Measurements from ENCODE around the gene GALNT9.

GALNT9 gene

GRCh38 chr12:132344181-132344580, 14.8 kb upstream of the GALNT9 start:
- DNase-seq (ENCODE audit: low spot score), result no peak

GRCh38 chr12:132343294-132344004, 14.1 kb upstream of the GALNT9 start:
- no peak for DNase-seq (ENCODE audit: low spot score)

GRCh38 chr12:132342251-132343227, 13.2 kb upstream of the GALNT9 start:
- DNase-seq (ENCODE audit: low spot score), result no peak

GRCh38 chr12:132341318-132342050, 12.1 kb upstream of the GALNT9 start:
- no peak for DNase-seq (ENCODE audit: low spot score)

GRCh38 chr12:132340266-132341035, 11.1 kb upstream of the GALNT9 start:
- DNase-seq (ENCODE audit: low spot score), result no peak

GRCh38 chr12:132339856-132340255, 10.5 kb upstream of the GALNT9 start:
- DNase-seq (ENCODE audit: low spot score), result no peak

GRCh38 chr12:132338781-132339180, 9.4 kb upstream of the GALNT9 start:
- DNase-seq (ENCODE audit: low spot score), result no peak

GRCh38 chr12:132338311-132338710, 8.9 kb upstream of the GALNT9 start:
- no peak for DNase-seq (ENCODE audit: low spot score)

- no peak for DNase-seq (ENCODE audit: low spot score)
Measured at GRCh38 chr12:132337557-132337956, 8.2 kb upstream of the GALNT9 start.

GRCh38 chr12:132336451-132337413, 7.3 kb upstream of the GALNT9 start:
- DNase-seq (ENCODE audit: low spot score), result no peak

- DNase-seq (ENCODE audit: low spot score), result no peak
Measured at GRCh38 chr12:132335179-132335756, 5.9 kb upstream of the GALNT9 start.

GRCh38 chr12:132333766-132334165, 4.4 kb upstream of the GALNT9 start:
- no peak for DNase-seq (ENCODE audit: low spot score)

GRCh38 chr12:132333273-132333672, 3.9 kb upstream of the GALNT9 start:
- no peak for DNase-seq (ENCODE audit: low spot score)

- no peak for DNase-seq (ENCODE audit: low spot score)
Measured at GRCh38 chr12:132330549-132330881, 1.1 kb upstream of the GALNT9 start.

- no peak for DNase-seq (ENCODE audit: low spot score)
Measured at GRCh38 chr12:132329720-132330548, 545 bp upstream of the GALNT9 start.

GRCh38 chr12:132328282-132329029, 933 bp downstream of the GALNT9 start:
- no peak for DNase-seq (ENCODE audit: low spot score)

GRCh38 chr12:132327336-132328171, 1.8 kb downstream of the GALNT9 start:
- no peak for DNase-seq (ENCODE audit: low spot score)

- DNase-seq (ENCODE audit: low spot score), result no peak
Measured at GRCh38 chr12:132326646-132327045, 2.7 kb downstream of the GALNT9 start.
